Upper lobe of left lung (tissue), 4 donors: ENCODE data around the gene TUBGCP2.

Experiments used
- CTCF ChIP-seq, 6 experiments: fragments of 450-650 bp in 4 of 6; fragments of 200-600 bp in 2 of 6; sonication (generic) in 2 of 6; IDR thresholded peaks; one replicate each; pipeline ENCODE4 v1.5.1; 2016 to 2019; ENCODE audit warnings: antibody characterized with exemption in 6 of 6
- POLR2AphosphoS5 ChIP-seq, 2 donors: sonication (generic); formaldehyde crosslinking; IDR thresholded peaks; one replicate each; pipeline ENCODE4 v1.5.1; 2017; ENCODE audit warnings: antibody characterized with exemption in 2 of 2

GRCh38 chr10:133310789-133311188 lies 2.1 kb upstream of the TUBGCP2 start:
- TF ChIP-seq CTCF (IDR thresholded peaks at IDR 0.05), result no peak
- no peak for TF ChIP-seq POLR2AphosphoS5 (IDR thresholded peaks at IDR 0.05)
